ENCODE measurements around the gene EXOC4.

The EXOC4 gene

DNA sequence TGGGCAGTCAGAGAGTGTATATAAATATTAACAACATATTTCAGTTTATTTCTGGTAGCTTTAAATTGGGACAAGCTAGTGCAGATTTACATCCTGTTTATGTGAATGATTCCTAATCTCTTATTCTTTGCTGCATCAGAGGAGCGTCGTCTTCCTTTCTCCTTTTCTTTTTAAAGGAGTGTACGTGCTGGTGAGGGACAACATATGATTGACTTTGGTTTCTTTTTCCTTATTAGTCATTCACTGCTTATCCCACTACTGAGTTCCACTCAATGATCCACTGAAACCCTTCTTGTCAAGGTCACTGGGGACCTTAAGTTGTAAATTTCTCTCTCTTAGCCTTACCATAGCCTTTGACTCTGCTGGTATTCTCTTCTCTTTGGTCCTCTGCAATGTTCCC, 116.3 kb downstream of the EXOC4 start:
- WGBS, 2 experiments: 94 to 100% methylated on average over 3 of the region's 3 CpGs
- Histone ChIP-seq H3K4me3 (ENCODE audit: insufficient read depth, low read depth, low read length) (no peak overlapping the region), H3K27me3 (ENCODE audit: control insufficient read depth, insufficient read depth, low read length, poor library complexity, severe bottlenecking) (no peaks in the 10 kb centered on the region), H3K36me3 (ENCODE audit: control insufficient read depth, insufficient read depth, low read length) (no peaks in the 10 kb centered on the region), H3K27ac (ENCODE audit: insufficient read depth, low read depth, low read length, poor library complexity, severe bottlenecking) (no peak overlapping the region), H3K9me3 (ENCODE audit: control insufficient read depth, low read length) (no peaks in the 10 kb centered on the region), H3K4me1 (ENCODE audit: control insufficient read depth, insufficient read depth, low read length) (no peaks in the 10 kb centered on the region)

GRCh38 chr7:133371616-133372015, 118.7 kb downstream of the EXOC4 start:
- no peaks in the 10 kb centered on the region for H3K27me3 ChIP-seq (ENCODE audit: control insufficient read depth, insufficient read depth, low read length, poor library complexity, severe bottlenecking)
- 92 to 95% methylated on average over 4 of the region's 4 CpGs for WGBS, 2 experiments
- H3K36me3 ChIP-seq (ENCODE audit: control insufficient read depth, insufficient read depth, low read length): no peaks in the 10 kb centered on the region
- no peak overlapping the region for H3K4me3 ChIP-seq (ENCODE audit: insufficient read depth, low read depth, low read length)
- no peak overlapping the region for H3K27ac ChIP-seq (ENCODE audit: insufficient read depth, low read depth, low read length, poor library complexity, severe bottlenecking)
- no peaks in the 10 kb centered on the region for H3K9me3 ChIP-seq (ENCODE audit: control insufficient read depth, low read length)
- H3K4me1 ChIP-seq (ENCODE audit: control insufficient read depth, insufficient read depth, low read length): no peaks in the 10 kb centered on the region

DNA sequence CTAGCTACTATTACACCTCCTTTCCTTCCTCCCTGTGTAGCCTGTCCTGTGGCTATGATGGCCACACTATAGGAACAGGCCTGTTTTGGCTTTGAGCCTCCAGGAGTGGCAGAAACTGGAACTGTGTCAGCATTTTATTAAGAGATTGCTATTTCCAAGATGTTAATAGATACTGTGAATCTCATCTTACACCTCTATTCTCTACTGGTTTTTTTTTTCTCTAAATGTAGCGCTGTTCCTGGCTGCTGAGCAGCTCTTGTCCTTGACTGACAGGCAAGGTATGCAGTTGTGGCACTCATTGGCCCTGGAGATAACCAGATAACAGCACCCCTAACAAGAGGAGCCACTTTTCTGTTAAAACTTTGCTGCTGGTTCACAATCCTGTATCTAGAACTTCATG, 119.5 kb downstream of the EXOC4 start:
- Histone ChIP-seq H3K27ac (ENCODE audit: insufficient read depth, low read depth, low read length, poor library complexity, severe bottlenecking) (no peak overlapping the region), H3K36me3 (ENCODE audit: control insufficient read depth, insufficient read depth, low read length) (no peaks in the 10 kb centered on the region), H3K4me3 (ENCODE audit: insufficient read depth, low read depth, low read length) (no peak overlapping the region), H3K4me1 (ENCODE audit: control insufficient read depth, insufficient read depth, low read length) (no peaks in the 10 kb centered on the region), H3K27me3 (ENCODE audit: control insufficient read depth, insufficient read depth, low read length, poor library complexity, severe bottlenecking) (no peaks in the 10 kb centered on the region), H3K9me3 (ENCODE audit: control insufficient read depth, low read length) (no peaks in the 10 kb centered on the region)
- 97 to 100% methylated on average over 1 of the region's 1 CpG for WGBS, 2 experiments

GRCh38 chr7:133376514-133376913, 123.6 kb downstream of the EXOC4 start:
- Histone ChIP-seq H3K36me3 (ENCODE audit: control insufficient read depth, insufficient read depth, low read length) (no peaks in the 10 kb centered on the region), H3K9me3 (ENCODE audit: control insufficient read depth, low read length) (no peaks in the 10 kb centered on the region), H3K4me3 (ENCODE audit: insufficient read depth, low read depth, low read length) (no peak overlapping the region), H3K27me3 (ENCODE audit: control insufficient read depth, insufficient read depth, low read length, poor library complexity, severe bottlenecking) (no peaks in the 10 kb centered on the region), H3K4me1 (ENCODE audit: control insufficient read depth, insufficient read depth, low read length) (no peaks in the 10 kb centered on the region), H3K27ac (ENCODE audit: insufficient read depth, low read depth, low read length, poor library complexity, severe bottlenecking) (no peak overlapping the region)
- WGBS, 2 experiments: 89 to 100% methylated on average over 1 of the region's 1 CpG

DNA sequence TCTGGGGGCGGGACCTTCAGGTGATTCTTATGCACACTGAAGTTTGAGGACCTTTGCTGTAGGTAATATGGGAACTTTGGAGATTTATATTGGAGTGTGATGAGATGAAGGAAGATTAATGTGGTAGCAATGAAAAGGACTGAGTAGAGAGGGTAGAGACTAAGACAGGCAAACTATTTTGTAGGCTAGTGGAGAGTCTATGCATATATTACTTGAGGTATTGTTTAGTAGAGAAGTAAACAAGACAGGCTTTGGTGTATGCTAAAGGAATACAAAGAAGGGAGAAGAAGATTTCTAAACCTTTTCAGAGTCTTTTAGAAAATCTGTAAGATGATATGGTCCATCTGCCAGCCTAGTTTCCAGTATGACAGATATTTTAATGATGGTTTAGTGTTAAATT, 129.1 kb downstream of the EXOC4 start:
- Histone ChIP-seq H3K4me3 (ENCODE audit: insufficient read depth, low read depth, low read length) (no peak overlapping the region), H3K9me3 (ENCODE audit: control insufficient read depth, low read length) (no peaks in the 10 kb centered on the region), H3K4me1 (ENCODE audit: control insufficient read depth, insufficient read depth, low read length) (no peaks in the 10 kb centered on the region), H3K27ac (ENCODE audit: insufficient read depth, low read depth, low read length, poor library complexity, severe bottlenecking) (no peak overlapping the region), H3K27me3 (ENCODE audit: control insufficient read depth, insufficient read depth, low read length, poor library complexity, severe bottlenecking) (no peaks in the 10 kb centered on the region), H3K36me3 (ENCODE audit: control insufficient read depth, insufficient read depth, low read length) (no peaks in the 10 kb centered on the region)
- WGBS, 2 experiments: 96 to 98% methylated on average over 1 of the region's 1 CpG

GRCh38 chr7:133382775-133383559, 130.1 kb downstream of the EXOC4 start:
- H3K36me3 ChIP-seq (ENCODE audit: control insufficient read depth, insufficient read depth, low read length): no peaks in the 10 kb centered on the region
- no peaks in the 10 kb centered on the region for H3K4me1 ChIP-seq (ENCODE audit: control insufficient read depth, insufficient read depth, low read length)
- H3K4me3 ChIP-seq (ENCODE audit: insufficient read depth, low read depth, low read length): no peak overlapping the region
- 89 to 96% methylated on average over 5 to 6 of the region's 6 CpGs for WGBS, 2 experiments
- no peak overlapping the region for H3K27ac ChIP-seq (ENCODE audit: insufficient read depth, low read depth, low read length, poor library complexity, severe bottlenecking)
- no peaks in the 10 kb centered on the region for H3K27me3 ChIP-seq (ENCODE audit: control insufficient read depth, insufficient read depth, low read length, poor library complexity, severe bottlenecking)
- H3K9me3 ChIP-seq (ENCODE audit: control insufficient read depth, low read length): no peaks in the 10 kb centered on the region

DNA sequence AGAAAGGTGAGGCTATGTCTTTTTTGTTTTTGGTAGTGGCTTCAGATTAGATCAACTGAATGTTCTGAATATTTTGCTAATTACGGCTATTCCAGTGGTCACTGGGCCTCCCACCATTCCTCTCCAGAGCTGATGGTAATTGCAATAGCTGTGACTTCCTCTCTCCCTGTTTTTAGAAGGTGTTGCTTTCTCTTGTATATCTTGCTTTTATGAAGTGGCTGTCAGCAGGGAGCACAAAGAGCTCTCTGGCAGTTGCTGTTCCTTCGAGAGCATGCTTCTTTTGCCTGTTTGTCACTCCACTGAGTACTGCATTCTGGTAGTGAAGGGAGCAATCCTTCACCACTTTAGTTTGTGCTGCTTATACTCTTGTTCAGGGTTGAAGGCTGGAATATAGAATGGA, 133.3 kb downstream of the EXOC4 start:
- Histone ChIP-seq H3K9me3 (ENCODE audit: control insufficient read depth, low read length) (no peaks in the 10 kb centered on the region), H3K36me3 (ENCODE audit: control insufficient read depth, insufficient read depth, low read length) (no peaks in the 10 kb centered on the region), H3K4me1 (ENCODE audit: control insufficient read depth, insufficient read depth, low read length) (no peaks in the 10 kb centered on the region), H3K27ac (ENCODE audit: insufficient read depth, low read depth, low read length, poor library complexity, severe bottlenecking) (no peak overlapping the region), H3K27me3 (ENCODE audit: control insufficient read depth, insufficient read depth, low read length, poor library complexity, severe bottlenecking) (no peaks in the 10 kb centered on the region), H3K4me3 (ENCODE audit: insufficient read depth, low read depth, low read length) (no peak overlapping the region)
- 39 to 57% methylated on average over 2 of the region's 2 CpGs for WGBS, 2 experiments

- no peak overlapping the region for H3K27ac ChIP-seq (ENCODE audit: insufficient read depth, low read depth, low read length, poor library complexity, severe bottlenecking)
- H3K4me3 ChIP-seq (ENCODE audit: insufficient read depth, low read depth, low read length): no peak overlapping the region
- H3K36me3 ChIP-seq (ENCODE audit: control insufficient read depth, insufficient read depth, low read length): no peaks in the 10 kb centered on the region
- H3K9me3 ChIP-seq (ENCODE audit: control insufficient read depth, low read length): no peaks in the 10 kb centered on the region
- no peaks in the 10 kb centered on the region for H3K27me3 ChIP-seq (ENCODE audit: control insufficient read depth, insufficient read depth, low read length, poor library complexity, severe bottlenecking)
- H3K4me1 ChIP-seq (ENCODE audit: control insufficient read depth, insufficient read depth, low read length): no peaks in the 10 kb centered on the region
- WGBS, 2 experiments: 88 to 95% methylated on average over 4 of the region's 4 CpGs
These were observed 136.8 kb downstream of the EXOC4 start for GRCh38 chr7:133389727-133390126.

- H3K4me1 ChIP-seq (ENCODE audit: control insufficient read depth, insufficient read depth, low read length): no peaks in the 10 kb centered on the region
- whole genome bisulfite sequencing, 2 experiments: 94 to 96% methylated on average over 11 of the region's 11 CpGs
- H3K9me3 ChIP-seq (ENCODE audit: control insufficient read depth, low read length): no peaks in the 10 kb centered on the region
- H3K27ac ChIP-seq (ENCODE audit: insufficient read depth, low read depth, low read length, poor library complexity, severe bottlenecking): no peak overlapping the region
- H3K4me3 ChIP-seq (ENCODE audit: insufficient read depth, low read depth, low read length): no peak overlapping the region
- H3K27me3 ChIP-seq (ENCODE audit: control insufficient read depth, insufficient read depth, low read length, poor library complexity, severe bottlenecking): no peaks in the 10 kb centered on the region
- H3K36me3 ChIP-seq (ENCODE audit: control insufficient read depth, insufficient read depth, low read length): no peaks in the 10 kb centered on the region
These were observed 138.3 kb downstream of the EXOC4 start for GRCh38 chr7:133391206-133391605.

- no peak overlapping the region for H3K27ac ChIP-seq (ENCODE audit: insufficient read depth, low read depth, low read length, poor library complexity, severe bottlenecking)
- WGBS, 2 experiments: 75 to 83% methylated on average over 1 of the region's 1 CpG
- no peak overlapping the region for H3K4me3 ChIP-seq (ENCODE audit: insufficient read depth, low read depth, low read length)
- no peaks in the 10 kb centered on the region for H3K4me1 ChIP-seq (ENCODE audit: control insufficient read depth, insufficient read depth, low read length)
- no peaks in the 10 kb centered on the region for H3K36me3 ChIP-seq (ENCODE audit: control insufficient read depth, insufficient read depth, low read length)
- no peaks in the 10 kb centered on the region for H3K9me3 ChIP-seq (ENCODE audit: control insufficient read depth, low read length)
- no peaks in the 10 kb centered on the region for H3K27me3 ChIP-seq (ENCODE audit: control insufficient read depth, insufficient read depth, low read length, poor library complexity, severe bottlenecking)
These were observed 141.5 kb downstream of the EXOC4 start for GRCh38 chr7:133394369-133394768.
